ENCODE measurements around the gene SLC6A15. TPM values are rescaled to one million over a fixed set of nuclear protein-coding genes. Genes with fewer than 3 reads are reported as not detected.
A peak's percentile ranks its signal among the peaks of the same experiment; 100 is the strongest.

The SLC6A15 gene
- total RNA-seq, 6 experiments from 2014 or later, result not detected

- H3K4me1 ChIP-seq, result no peaks in the 10 kb centered on the region
- intact Hi-C loops (cut with DNase I), result no loop called here
- no peak for ATAC-seq
These were observed 54.9 kb downstream of the SLC6A15 start for GRCh38 chr12:84857525-84858208.

DNA sequence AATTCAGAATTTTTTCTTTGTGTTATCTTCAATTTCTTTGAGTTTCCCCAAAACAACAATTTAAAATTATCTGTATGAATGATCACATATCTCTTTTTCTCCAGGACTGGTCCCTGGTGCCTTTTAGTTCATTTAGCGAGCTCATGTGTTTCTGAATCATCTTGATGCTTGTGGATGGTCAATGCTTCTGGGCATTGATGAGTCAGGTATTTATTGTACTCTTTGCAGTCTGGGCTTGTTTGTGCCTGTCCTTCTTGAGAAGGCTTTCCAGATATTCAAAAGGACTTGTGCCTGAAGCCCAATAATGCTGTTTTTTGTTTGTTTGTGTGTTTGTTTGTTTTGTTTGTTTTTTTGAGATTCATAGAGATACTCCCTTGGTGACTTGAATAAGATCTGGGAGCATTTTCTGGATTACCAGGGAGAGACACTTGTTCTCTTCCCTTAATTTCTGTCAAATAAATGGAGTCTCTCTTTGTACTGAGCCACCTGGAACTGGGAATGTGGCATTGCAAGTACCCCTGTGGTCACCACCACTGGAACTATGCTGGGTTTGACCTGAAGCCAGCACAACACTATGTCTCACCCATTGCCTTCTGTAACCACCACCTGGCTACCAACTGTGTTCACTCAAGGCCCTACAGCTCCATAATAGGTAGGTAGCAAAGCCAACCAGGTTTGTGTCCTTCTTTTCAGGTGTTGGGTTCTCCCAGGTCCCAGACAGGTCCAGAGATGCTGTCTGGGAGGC lies 56.3 kb downstream of the SLC6A15 start:
- no peak for ATAC-seq
- no peaks in the 10 kb centered on the region for H3K36me3 ChIP-seq
- no peak overlapping the region for H3K27ac ChIP-seq
- no peak for DNase-seq
- no peaks in the 10 kb centered on the region for H3K4me1 ChIP-seq
- no peaks in the 10 kb centered on the region for H3K27me3 ChIP-seq
- H3K4me3 ChIP-seq, result no peak overlapping the region
- TF ChIP-seq POLR2A (IDR thresholded peaks at IDR 0.05), result no peak
- TF ChIP-seq, protein P1, sequence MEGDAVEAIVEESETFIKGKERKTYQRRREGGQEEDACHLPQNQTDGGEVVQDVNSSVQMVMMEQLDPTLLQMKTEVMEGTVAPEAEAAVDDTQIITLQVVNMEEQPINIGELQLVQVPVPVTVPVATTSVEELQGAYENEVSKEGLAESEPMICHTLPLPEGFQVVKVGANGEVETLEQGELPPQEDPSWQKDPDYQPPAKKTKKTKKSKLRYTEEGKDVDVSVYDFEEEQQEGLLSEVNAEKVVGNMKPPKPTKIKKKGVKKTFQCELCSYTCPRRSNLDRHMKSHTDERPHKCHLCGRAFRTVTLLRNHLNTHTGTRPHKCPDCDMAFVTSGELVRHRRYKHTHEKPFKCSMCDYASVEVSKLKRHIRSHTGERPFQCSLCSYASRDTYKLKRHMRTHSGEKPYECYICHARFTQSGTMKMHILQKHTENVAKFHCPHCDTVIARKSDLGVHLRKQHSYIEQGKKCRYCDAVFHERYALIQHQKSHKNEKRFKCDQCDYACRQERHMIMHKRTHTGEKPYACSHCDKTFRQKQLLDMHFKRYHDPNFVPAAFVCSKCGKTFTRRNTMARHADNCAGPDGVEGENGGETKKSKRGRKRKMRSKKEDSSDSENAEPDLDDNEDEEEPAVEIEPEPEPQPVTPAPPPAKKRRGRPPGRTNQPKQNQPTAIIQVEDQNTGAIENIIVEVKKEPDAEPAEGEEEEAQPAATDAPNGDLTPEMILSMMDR (IDR thresholded peaks at IDR 0.05), result no peak
- 50% methylated on average over 1 of the region's 1 CpG for WGBS (ENCODE audit: insufficient coverage, low coverage, low lambda C conversion rate, missing lambda C conversion rate)
- intact Hi-C loops (cut with DNase I), result no loop called here
- no peaks in the 10 kb centered on the region for H3K9me3 ChIP-seq

More at GRCh38 chr12:84857525-84858208, 54.9 kb downstream of the SLC6A15 start:
- WGBS (ENCODE audit: insufficient coverage, low coverage, low lambda C conversion rate, missing lambda C conversion rate), result 81% methylated on average over 2 of the region's 2 CpGs
- Histone ChIP-seq H3K36me3 (no peaks in the 10 kb centered on the region), H3K9me3 (no peaks in the 10 kb centered on the region), H3K4me3 (no peak overlapping the region), H3K27ac (no peak overlapping the region), H3K27me3 (no peaks in the 10 kb centered on the region)
- DNase-seq, result no peak
- TF ChIP-seq, protein P1 (IDR thresholded peaks at IDR 0.05), result no peak
- no peak for TF ChIP-seq POLR2A (IDR thresholded peaks at IDR 0.05)

DNA sequence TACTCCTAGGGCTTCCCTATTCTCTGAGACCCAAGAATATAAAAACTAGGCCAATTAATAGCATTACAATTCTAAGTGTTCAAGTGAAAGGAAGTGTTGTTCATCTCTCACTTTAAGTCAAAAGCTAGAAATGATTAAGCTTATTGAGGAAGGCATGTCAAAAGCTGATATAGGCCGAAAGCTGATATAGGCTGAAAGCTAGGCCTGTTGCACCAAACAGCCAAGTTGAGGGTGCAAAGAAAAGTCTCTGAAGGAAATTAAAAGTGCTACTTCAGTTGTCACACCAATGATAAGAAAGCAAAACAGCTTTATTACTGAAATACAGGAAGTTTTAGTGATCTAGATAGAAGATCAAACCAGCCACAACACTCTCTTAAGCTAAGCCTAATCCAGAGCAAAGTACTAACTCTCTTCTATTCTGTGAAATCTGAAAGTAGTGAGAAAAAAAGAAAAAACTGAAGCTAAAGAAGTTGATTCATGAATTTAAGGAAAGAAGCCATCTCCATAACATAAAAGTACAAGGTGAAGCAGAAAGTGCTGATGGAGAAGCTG lies 68.9 kb downstream of the SLC6A15 start:
- H3K4me1 ChIP-seq, result no peaks in the 10 kb centered on the region
- no peaks in the 10 kb centered on the region for H3K9me3 ChIP-seq
- H3K27ac ChIP-seq, result no peak overlapping the region
- no peak for TF ChIP-seq POLR2A (IDR thresholded peaks at IDR 0.05)
- TF ChIP-seq, protein P1 (IDR thresholded peaks at IDR 0.05), result no peak
- no peak overlapping the region for H3K4me3 ChIP-seq
- no peaks in the 10 kb centered on the region for H3K27me3 ChIP-seq
- ATAC-seq (no peak), DNase-seq (no peak)
- WGBS (ENCODE audit: insufficient coverage, low coverage, low lambda C conversion rate, missing lambda C conversion rate), result 65% methylated on average over 1 of the region's 1 CpG
- intact Hi-C loops (cut with DNase I), result no loop called here
- no peaks in the 10 kb centered on the region for H3K36me3 ChIP-seq

- Histone ChIP-seq H3K27ac (no peak overlapping the region), H3K27me3 (no peaks in the 10 kb centered on the region), H3K36me3 (no peaks in the 10 kb centered on the region), H3K4me3 (no peak overlapping the region), H3K9me3 (no peaks in the 10 kb centered on the region), H3K4me1 (no peaks in the 10 kb centered on the region)
- WGBS (ENCODE audit: insufficient coverage, low coverage, low lambda C conversion rate, missing lambda C conversion rate), result 79% methylated on average over 2 of the region's 2 CpGs
- TF ChIP-seq POLR2A (IDR thresholded peaks at IDR 0.05), result no peak
- TF ChIP-seq, protein P1 (IDR thresholded peaks at IDR 0.05), result peak; percentile 26 to 71 (median 60)
- intact Hi-C loops (cut with DNase I), result no loop called here
- ATAC-seq, result peak in 3 of 4 donors; percentile 47 to 52 (median 50)
- DNase-seq, result no peak
These were observed 70.1 kb downstream of the SLC6A15 start for GRCh38 chr12:84842406-84843013.

All from right lobe of liver (tissue), 6 donors.